SK-N-SH (cell line): Measurements from ENCODE around the gene OR3A2. TPM values are rescaled to one million over a fixed set of nuclear protein-coding genes. Genes with fewer than 3 reads are reported as not detected.
"Not testable (repeated sequence)": the region's sequence is repeated elsewhere in the genome, so short reads cannot be mapped to it uniquely, and the experiment has no call there.

Experiments
- CTCF ChIA-PET: fragments of 300-600, 350-600 bp; formaldehyde crosslinking; extraction: SDS; loops from one replicate; lab custom pipeline; 2021; lab: Yijun Ruan, JAX
- POLR2A ChIA-PET: fragments of 350-600 bp; sonication (Branson Sonifier 250); formaldehyde crosslinking; extraction: SDS; loops from one replicate; lab custom pipeline; 2020; ENCODE audit warnings: antibody characterized with exemption, inconsistent platforms; lab: Yijun Ruan, JAX
- DNase-seq: peaks from one replicate; pipeline ENCODE4 v3.0.0; 2012
- H2AFZ ChIP-seq: fragments of 200-600 bp; sonication (generic); 2 replicates; pipeline ENCODE4 v1.8.1; 2016; ENCODE audit warnings: antibody characterized with exemption, mild to moderate bottlenecking, low read depth
- H3F3A ChIP-seq: fragments of 200-600 bp; sonication (generic); replicated peaks from 2 replicates; pipeline ENCODE3; 2016; ENCODE audit warnings: antibody characterized with exemption, mild to moderate bottlenecking; ENCODE audit not compliant: insufficient read depth
- H3K27ac ChIP-seq, 2 experiments: fragments of 200-500 bp in 1 of 2; fragments of 200-600 bp in 1 of 2; sonication (Bioruptor generic) in 1 of 2; sonication (generic), shearing (Covaris generic) in 1 of 2; 2 replicates each; pipeline versions ENCODE4 v1.5.1 to v1.6.1; 2014 to 2016; ENCODE audit warnings: low read depth in 2 of 2, inconsistent platforms in 1 of 2, low read length in 1 of 2, mild to moderate bottlenecking in 1 of 2, mixed read lengths in 1 of 2
- H3K27me3 ChIP-seq: fragments of 200-600 bp; sonication (generic), shearing (Covaris generic); 2 replicates; pipeline ENCODE4 v1.6.1; 2016; ENCODE audit warnings: mixed run types; ENCODE audit not compliant: insufficient read depth
- H3K36me3 ChIP-seq, 2 experiments: fragments of 200-500 bp in 1 of 2; fragments of 200-600 bp in 1 of 2; sonication (Bioruptor generic) in 1 of 2; sonication (generic) in 1 of 2; replicated peaks in 1 of 2; 2 replicates each; pipeline versions ENCODE3 to v1.5.1; 2014 to 2016; ENCODE audit warnings: low read length in 1 of 2, mild to moderate bottlenecking in 1 of 2; ENCODE audit not compliant: insufficient read depth in 2 of 2, control insufficient read depth in 1 of 2
- H3K4me1 ChIP-seq, 2 experiments: fragments of 200-500 bp in 1 of 2; fragments of 200-600 bp in 1 of 2; sonication (Bioruptor generic) in 1 of 2; sonication (generic), shearing (Covaris generic) in 1 of 2; 2 replicates each; pipeline versions ENCODE4 v1.5.1 to v1.6.1; 2014 to 2016; ENCODE audit warnings: low read depth in 1 of 2, low read length in 1 of 2, mixed run types in 1 of 2; ENCODE audit not compliant: insufficient read depth in 2 of 2, control insufficient read depth in 1 of 2
- H3K4me2 ChIP-seq: fragments of 200-600 bp; sonication (generic), shearing (Covaris generic); 2 replicates; pipeline ENCODE4 v1.6.1; 2017; ENCODE audit warnings: mixed run types
- H3K4me3 ChIP-seq, 2 experiments: fragments of 200-500 bp in 1 of 2; fragments of 200-600 bp in 1 of 2; sonication (Bioruptor generic) in 1 of 2; sonication (generic), shearing (Covaris generic) in 1 of 2; 2 replicates each; pipeline versions ENCODE4 v1.5.1 to v1.8.1; 2014 to 2016; ENCODE audit warnings: low read depth in 2 of 2, inconsistent platforms in 1 of 2, low read length in 1 of 2, mild to moderate bottlenecking in 1 of 2, mixed read lengths in 1 of 2, moderate library complexity in 1 of 2
- H3K79me2 ChIP-seq: fragments of 200-600 bp; sonication (generic); 2 replicates; pipeline ENCODE4 v1.8.1; 2017; ENCODE audit warnings: mild to moderate bottlenecking; ENCODE audit not compliant: insufficient read depth
- H3K9ac ChIP-seq: fragments of 200-600 bp; sonication (generic); 2 replicates; pipeline ENCODE4 v1.6.1; 2017; ENCODE audit warnings: mixed run types
- H3K9me2 ChIP-seq: fragments of 200-600 bp; sonication (generic); 2 replicates; pipeline ENCODE4 v1.6.1; 2017; ENCODE audit warnings: mixed run types
- H3K9me3 ChIP-seq: fragments of 200-600 bp; sonication (generic); 2 replicates; pipeline ENCODE4 v1.6.1; 2017; ENCODE audit warnings: mixed run types, mild to moderate bottlenecking, moderate library complexity
- H4K20me1 ChIP-seq: fragments of 200-600 bp; sonication (generic); 2 replicates; pipeline ENCODE4 v1.6.1; 2017; ENCODE audit warnings: mild to moderate bottlenecking, mixed run types; ENCODE audit not compliant: insufficient read depth
- EP300 ChIP-seq, 2 experiments: IDR thresholded peaks; 2 replicates each; pipeline versions ENCODE4 v1.4.0 to v1.6.1; 2012; ENCODE audit warnings: borderline replicate concordance in 1 of 2, low read depth in 1 of 2, low read length in 1 of 2
- EZH2phosphoT487 ChIP-seq: fragments of 200-600 bp; sonication (generic); IDR thresholded peaks from 2 replicates; pipeline ENCODE4 v1.6.1; 2017; ENCODE audit warnings: low read depth, mixed run types, mild to moderate bottlenecking, antibody characterized with exemption, moderate library complexity, borderline replicate concordance
- FOXM1 ChIP-seq: IDR thresholded peaks from 2 replicates; pipeline ENCODE4 v1.4.0; 2012; ENCODE audit warnings: low read depth, mild to moderate bottlenecking
- GABPA ChIP-seq: IDR thresholded peaks from 2 replicates; pipeline ENCODE4 v1.4.0; 2012; ENCODE audit warnings: low read depth, mild to moderate bottlenecking
- GATA2 ChIP-seq: sonication (generic); formaldehyde crosslinking; IDR thresholded peaks from 2 replicates; pipeline ENCODE4 v1.5.0; 2020; ENCODE audit warnings: mild to moderate bottlenecking, missing genetic modification reagents
- JUND ChIP-seq: IDR thresholded peaks from 2 replicates; pipeline ENCODE4 v1.4.0; 2012
- NRF1 ChIP-seq: IDR thresholded peaks from 2 replicates; pipeline ENCODE4 v1.6.1; 2012; ENCODE audit warnings: low read depth, mild to moderate bottlenecking, low read length
- RCOR1 ChIP-seq: fragments of 150-350 bp; IDR thresholded peaks from 2 replicates; pipeline ENCODE4 v1.6.1; 2017; ENCODE audit warnings: antibody characterized with exemption, low read length
- SIN3A ChIP-seq: IDR thresholded peaks from 2 replicates; pipeline ENCODE4 v1.6.1; 2012; ENCODE audit warnings: low read depth, mild to moderate bottlenecking, low read length, moderate library complexity, borderline replicate concordance
- USF2 ChIP-seq: fragments of 150-350 bp; IDR thresholded peaks from 2 replicates; pipeline ENCODE4 v1.6.1; 2017; ENCODE audit warnings: antibody characterized with exemption, low read length, low read depth, borderline replicate concordance
- YY1 ChIP-seq: IDR thresholded peaks from 2 replicates; pipeline ENCODE4 v1.4.0; 2012; ENCODE audit warnings: low read depth, mild to moderate bottlenecking
- ZBTB33 ChIP-seq: IDR thresholded peaks from 2 replicates; pipeline ENCODE4 v1.4.0; 2012; ENCODE audit warnings: low read depth, borderline replicate concordance
- WGBS: methylation state at CpG from one replicate; pipeline ENCODE4 v1.1.6; 2017; ENCODE audit warnings: low lambda C conversion rate; 5-methylcytosine and 5-hydroxymethylcytosine counted together
- polyA plus RNA-seq, 3 experiments: library from polyadenylated mRNA; depleted of rRNA; stranded (reverse); fragments of >200 nt; gene quantifications; 2 replicates each; pipeline ENCODE4 v1.2.3, GENCODE V29; 2012

Gene OR3A2
- polyA plus RNA-seq, 1 of the 3 experiments (the other 2 are of a cell fraction), result not detected

- Histone ChIP-seq H3K4me2 (no peak overlapping the region), H2AFZ (no peak overlapping the region), H3K79me2 (no peaks in the 10 kb centered on the region), H3K9ac (no peak overlapping the region), H3K9me3 (no peaks in the 10 kb centered on the region), H4K20me1 (no peaks in the 10 kb centered on the region), H3K27me3 (no peaks in the 10 kb centered on the region; the same call in 1 of the 2 replicates)
- ChIA-PET POLR2A (no interaction called here), CTCF (no interaction called here)
- no peak for TF ChIP-seq FOXM1
- TF ChIP-seq, all 33 proteins: peak for 0
- 0% methylated on average over 3 of the region's 8 CpGs for WGBS
- no peak overlapping the region for H3K27ac ChIP-seq
- H3K4me3 ChIP-seq, result no peak overlapping the region
- no peak for DNase-seq
- H3K36me3 ChIP-seq, result peaks cover 0 to 3% of the 10 kb centered on the region in 2 experiments
- H3F3A ChIP-seq, result no peaks in the 10 kb centered on the region
- H3K4me1 ChIP-seq, result no peaks in the 10 kb centered on the region
- no peaks in the 10 kb centered on the region for H3K9me2 ChIP-seq
These were observed 7.8 kb downstream of the OR3A2 start for GRCh38 chr17:3378321-3378720.

- 52% methylated on average over 6 of the region's 31 CpGs for WGBS
- POLR2A ChIA-PET, H3K27me3 ChIP-seq, H3F3A ChIP-seq, H3K4me2 ChIP-seq, DNase-seq, H3K36me3 ChIP-seq, H3K9me2 ChIP-seq, H3K4me1 ChIP-seq, H3K27ac ChIP-seq, H3K4me3 ChIP-seq, CTCF ChIA-PET, H2AFZ ChIP-seq, H4K20me1 ChIP-seq, H3K9me3 ChIP-seq, H3K79me2 ChIP-seq, H3K9ac ChIP-seq: not testable (repeated sequence)
These were observed 14.9 kb downstream of the OR3A2 start for GRCh38 chr17:3371167-3371566.

GRCh38 chr17:3342782-3343181 is 43.3 kb downstream of the OR3A2 start:
- H3K9me2 ChIP-seq, H3K9me3 ChIP-seq, H3K79me2 ChIP-seq, H3K4me2 ChIP-seq, H2AFZ ChIP-seq, CTCF ChIA-PET, H4K20me1 ChIP-seq, H3K4me3 ChIP-seq, H3K27ac ChIP-seq, DNase-seq, H3K4me1 ChIP-seq, H3K27me3 ChIP-seq, POLR2A ChIA-PET, H3K36me3 ChIP-seq, H3F3A ChIP-seq, H3K9ac ChIP-seq: not testable (repeated sequence)
- WGBS, result 16% methylated on average over 11 of the region's 12 CpGs

- Histone ChIP-seq H3K4me2 (no peak overlapping the region), H4K20me1 (no peaks in the 10 kb centered on the region), H3K9me3 (no peaks in the 10 kb centered on the region), H3K36me3 (no peaks in the 10 kb centered on the region), H3K4me1 (no peaks in the 10 kb centered on the region), H3K4me3 (no peak overlapping the region), H3F3A (no peaks in the 10 kb centered on the region), H2AFZ (no peak overlapping the region), H3K79me2 (no peaks in the 10 kb centered on the region), H3K27ac (no peak overlapping the region), H3K9me2 (no peaks in the 10 kb centered on the region), H3K9ac (no peak overlapping the region), H3K27me3 (no peaks in the 10 kb centered on the region)
- WGBS, result 2% methylated on average over 4 of the region's 4 CpGs
- ChIA-PET POLR2A (no interaction called here), CTCF (no interaction called here)
- no peak for DNase-seq
- TF ChIP-seq EZH2phosphoT487, result no peak
- no peak for TF ChIP-seq ZBTB33
- no peak for TF ChIP-seq NRF1
- no peak for TF ChIP-seq EP300 (IDR thresholded peaks at IDR 0.05; ENCODE audit: borderline replicate concordance in 1 of 2, low read depth in 1 of 2, low read length in 1 of 2)
- TF ChIP-seq SIN3A, result no peak
- no peak for TF ChIP-seq RCOR1
- no peak for TF ChIP-seq GABPA
- no peak for TF ChIP-seq GATA2 (CRISPR knock-in tag)
- TF ChIP-seq YY1, result no peak
- TF ChIP-seq JUND, result no peak
- no peak for TF ChIP-seq USF2
- no peak for TF ChIP-seq FOXM1
These were observed 50.2 kb downstream of the OR3A2 start for GRCh38 chr17:3335876-3336275.
